Smooth muscle cell of the brain vasculature (primary cell): Measurements from ENCODE around the gene MYO5B.
"Not testable (repeated sequence)": the region's sequence is repeated elsewhere in the genome, so short reads cannot be mapped to it uniquely, and the experiment has no call there.

Experiments used
- DNase-seq: peaks from one replicate; pipeline ENCODE4 v3.0.0-alpha.2; 2012; ENCODE audit warnings: low read depth, low spot score

MYO5B gene

GRCh38 chr18:49799806-49800205 lies 395.1 kb downstream of the MYO5B start:
- not testable (repeated sequence) for DNase-seq

- no peak for DNase-seq
Measured at GRCh38 chr18:49798001-49798400, 396.9 kb downstream of the MYO5B start.

- DNase-seq, result no peak
Measured at GRCh38 chr18:49795612-49796552, 399.1 kb downstream of the MYO5B start.

- no peak for DNase-seq
Measured at GRCh38 chr18:49794743-49795142, 400.2 kb downstream of the MYO5B start.

- DNase-seq, result not testable (repeated sequence)
Measured at GRCh38 chr18:49789560-49790134, 405.3 kb downstream of the MYO5B start.

- DNase-seq, result no peak
Measured at GRCh38 chr18:49788327-49788898, 406.5 kb downstream of the MYO5B start.

- no peak for DNase-seq
Measured at GRCh38 chr18:49786019-49786720, 408.8 kb downstream of the MYO5B start.

GRCh38 chr18:49784427-49785185 lies 410.3 kb downstream of the MYO5B start:
- DNase-seq, result no peak

- DNase-seq, result not testable (repeated sequence)
Measured at GRCh38 chr18:49783631-49784030, 411.3 kb downstream of the MYO5B start.

- DNase-seq, result no peak
Measured at GRCh38 chr18:49778826-49779465, 416.0 kb downstream of the MYO5B start.
